Measurements from ENCODE around the gene CCDC88C. TPM values are rescaled to one million over a fixed set of nuclear protein-coding genes. Genes with fewer than 3 reads are reported as not detected.

The CCDC88C gene
- polyA plus RNA-seq, 3 donors: 4.7 to 7.6 (median 5.8) TPM

DNA sequence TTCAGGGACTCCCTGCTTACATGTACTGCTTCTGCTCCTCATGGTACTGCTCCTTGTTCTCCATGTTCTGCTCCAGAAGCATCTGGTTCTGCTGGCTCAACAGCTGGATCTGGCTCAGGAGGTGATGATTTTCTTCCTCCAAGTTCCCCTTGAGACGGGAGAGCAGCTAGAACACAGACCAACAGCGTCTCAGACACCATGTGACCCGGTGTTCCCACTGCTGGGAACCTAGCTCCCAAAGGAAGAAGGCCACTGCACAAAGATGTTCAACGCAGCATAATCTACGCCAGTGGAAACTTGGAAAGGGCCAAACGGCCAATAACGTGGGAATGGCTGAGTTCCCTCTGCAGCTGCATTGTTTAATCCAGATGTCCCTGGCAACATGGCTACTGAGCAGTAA, 123.5 kb downstream of the CCDC88C start:
- WGBS, 3 donors: 51 to 80% (median 62%) methylated on average over 7 of the region's 7 CpGs
- H3K27ac ChIP-seq (ENCODE audit: low read depth, low read length): no peak overlapping the region

DNA sequence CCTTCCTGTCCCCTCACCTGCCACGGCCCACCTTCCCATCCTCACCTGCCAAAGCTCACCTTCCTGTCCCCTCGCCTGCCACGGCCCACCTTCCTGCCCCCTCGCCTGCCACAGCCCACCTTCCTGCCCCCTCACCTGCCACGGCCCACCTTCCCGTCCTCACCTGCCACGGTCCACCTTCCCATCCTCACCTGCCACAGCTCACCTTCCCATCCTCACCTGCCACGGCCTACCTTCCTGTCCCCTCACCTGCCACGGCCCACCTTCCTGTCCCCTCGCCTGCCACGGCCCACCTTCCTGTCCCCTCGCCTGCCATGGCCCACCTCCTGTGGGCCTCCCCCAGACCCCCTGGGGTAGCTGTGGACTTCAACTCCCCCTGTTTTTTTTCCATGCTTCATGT, 124.3 kb downstream of the CCDC88C start:
- 47 to 66% (median 59%) methylated on average over 12 of the region's 12 CpGs for whole genome bisulfite sequencing, 3 donors
- no peak overlapping the region for H3K27ac ChIP-seq (ENCODE audit: low read depth, low read length)

DNA sequence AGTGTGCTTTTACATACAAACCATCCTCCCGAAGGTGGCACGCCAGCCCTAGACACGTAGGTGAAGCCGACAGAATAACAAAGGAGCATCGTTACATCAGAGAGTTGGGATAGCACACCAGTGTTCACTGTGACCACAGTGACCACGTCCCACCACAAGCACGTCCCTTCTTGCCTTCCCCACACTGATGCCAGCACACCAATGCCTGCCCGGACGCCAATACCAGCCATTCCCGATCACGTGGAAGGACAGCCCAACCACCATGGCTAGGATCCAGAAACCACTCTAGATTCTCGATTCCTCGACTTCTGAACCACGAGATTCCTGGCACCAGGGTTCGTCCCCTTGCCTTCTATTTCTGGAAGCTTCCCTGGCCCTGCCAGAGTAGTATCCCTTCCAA, 125.1 kb downstream of the CCDC88C start:
- H3K27ac ChIP-seq (ENCODE audit: low read depth, low read length): no peak overlapping the region
- WGBS, 3 donors: 86 to 90% (median 86%) methylated on average over 15 of the region's 15 CpGs

DNA sequence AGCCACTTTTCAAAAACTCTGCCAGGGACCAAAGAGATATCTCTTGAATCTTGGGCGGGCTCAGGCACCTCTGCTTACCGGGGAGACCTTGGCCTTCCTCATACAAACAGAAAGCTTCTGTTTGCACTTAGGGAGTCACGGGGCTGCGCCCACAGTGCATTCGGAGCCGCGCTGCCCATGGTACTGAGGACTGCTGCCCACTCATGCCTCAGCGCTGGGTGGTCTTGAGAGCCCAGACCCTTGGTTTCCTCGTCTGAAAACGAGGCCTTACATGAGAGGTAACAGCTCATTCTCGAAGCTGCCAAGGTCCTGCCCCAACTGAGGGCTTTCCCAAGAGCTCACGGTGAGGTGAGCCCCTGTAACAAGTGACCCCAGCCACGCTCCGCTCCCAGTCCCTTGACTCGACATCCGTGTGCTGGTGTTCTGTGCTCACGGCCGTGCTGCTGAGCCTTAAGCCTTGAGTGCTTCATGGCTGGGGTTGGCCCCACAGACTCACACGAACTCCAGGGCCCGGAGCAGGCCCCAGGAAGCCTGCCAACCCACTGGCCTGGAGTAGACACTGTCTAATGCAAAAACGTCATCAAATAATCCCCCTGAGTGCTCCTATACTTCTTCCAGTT, 125.7 kb downstream of the CCDC88C start:
- no peak overlapping the region for H3K27ac ChIP-seq (ENCODE audit: low read depth, low read length)
- 91 to 96% (median 93%) methylated on average over 21 of the region's 21 CpGs for WGBS, 3 donors

DNA sequence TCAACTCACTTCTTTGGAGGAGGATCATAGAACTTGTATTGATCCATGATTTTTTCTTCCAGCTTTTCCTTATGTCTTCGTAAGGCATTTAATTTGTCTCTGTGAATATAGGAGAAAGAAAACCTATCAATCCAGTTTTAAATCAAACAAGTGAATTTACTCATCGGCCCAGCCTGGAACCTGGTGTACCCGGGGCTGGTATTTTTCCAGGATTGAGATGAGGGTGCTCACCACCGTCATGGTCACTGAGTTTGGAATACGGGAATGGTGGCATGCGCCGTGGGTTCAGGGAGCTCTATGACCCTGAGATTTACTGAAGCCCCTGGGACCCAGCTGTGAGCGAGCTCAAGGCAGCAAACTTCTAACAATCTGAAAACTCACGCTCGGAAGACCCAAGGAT, 126.6 kb downstream of the CCDC88C start:
- 74 to 94% (median 93%) methylated on average over 10 of the region's 10 CpGs for WGBS, 3 donors
- H3K27ac ChIP-seq (ENCODE audit: low read depth, low read length): no peak overlapping the region

DNA sequence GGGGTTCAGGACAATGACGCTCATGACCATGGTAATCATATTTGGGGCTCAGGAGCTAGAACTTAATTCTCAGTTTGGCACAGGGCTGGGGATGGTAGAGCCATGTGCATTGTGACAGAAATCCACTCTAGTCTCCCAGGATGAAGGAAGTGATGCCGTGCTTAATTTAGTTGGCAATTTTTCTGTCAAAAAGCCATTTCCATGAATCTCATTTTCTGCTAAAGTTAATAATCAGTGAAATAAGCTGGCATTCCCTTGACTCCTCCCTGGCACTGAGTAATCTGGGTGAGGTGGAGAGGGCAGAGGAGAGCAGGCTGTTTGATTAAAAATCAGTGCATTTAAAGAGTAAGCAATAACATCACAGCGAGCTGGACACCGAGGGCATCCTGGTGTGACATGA, 128.2 kb downstream of the CCDC88C start:
- no peak overlapping the region for H3K27ac ChIP-seq (ENCODE audit: low read depth, low read length)
- WGBS, 3 donors: 87 to 93% (median 91%) methylated on average over 4 of the region's 4 CpGs

DNA sequence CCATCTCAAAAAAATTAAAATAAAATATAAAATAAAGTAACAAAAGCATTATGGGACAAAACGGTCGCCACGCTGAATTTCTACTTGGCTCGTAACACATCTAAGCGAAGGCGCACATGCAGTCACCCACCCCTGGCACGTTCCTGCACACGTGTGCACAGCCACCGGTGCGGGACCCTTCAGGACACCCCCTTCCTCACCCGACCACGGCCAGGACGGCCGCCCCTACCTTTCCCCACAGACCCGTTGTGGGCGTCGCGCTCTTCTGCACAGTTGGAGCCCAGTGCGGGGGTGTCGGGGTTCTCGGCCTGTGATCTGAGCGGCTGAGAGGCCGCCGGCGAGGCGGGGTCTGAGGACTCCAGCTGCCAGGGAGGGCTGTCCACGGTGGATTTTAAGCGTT, 128.7 kb downstream of the CCDC88C start:
- whole genome bisulfite sequencing, 3 donors: 93 to 94% (median 94%) methylated on average over 28 of the region's 28 CpGs

DNA sequence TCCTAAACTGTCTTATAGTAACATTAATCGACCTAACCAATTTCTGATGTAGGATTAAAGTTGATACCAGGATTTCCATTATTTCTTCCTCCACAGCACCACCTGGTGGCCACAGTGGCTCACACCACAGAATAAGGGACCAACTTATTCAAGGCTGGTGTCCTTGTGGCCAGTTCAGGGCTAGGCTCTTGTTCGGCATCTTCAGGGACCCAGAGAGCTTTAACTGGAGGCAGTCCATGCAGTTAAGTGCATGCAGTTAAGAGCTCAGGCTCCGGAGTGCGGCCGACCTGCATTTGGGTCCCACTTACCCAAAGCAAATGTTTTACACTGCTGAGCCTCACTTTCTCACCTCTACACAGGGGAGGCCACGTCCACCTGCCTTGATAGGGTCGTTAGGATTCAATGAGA, 131.1 kb downstream of the CCDC88C start:
- 36 to 53% (median 46%) methylated on average over 7 of the region's 7 CpGs for WGBS, 3 donors
- H3K27ac ChIP-seq (ENCODE audit: low read depth, low read length): no peak overlapping the region

More for the DNA sequence above, 128.7 kb downstream of the CCDC88C start:
- no peak overlapping the region for H3K27ac ChIP-seq (ENCODE audit: low read depth, low read length)

DNA sequence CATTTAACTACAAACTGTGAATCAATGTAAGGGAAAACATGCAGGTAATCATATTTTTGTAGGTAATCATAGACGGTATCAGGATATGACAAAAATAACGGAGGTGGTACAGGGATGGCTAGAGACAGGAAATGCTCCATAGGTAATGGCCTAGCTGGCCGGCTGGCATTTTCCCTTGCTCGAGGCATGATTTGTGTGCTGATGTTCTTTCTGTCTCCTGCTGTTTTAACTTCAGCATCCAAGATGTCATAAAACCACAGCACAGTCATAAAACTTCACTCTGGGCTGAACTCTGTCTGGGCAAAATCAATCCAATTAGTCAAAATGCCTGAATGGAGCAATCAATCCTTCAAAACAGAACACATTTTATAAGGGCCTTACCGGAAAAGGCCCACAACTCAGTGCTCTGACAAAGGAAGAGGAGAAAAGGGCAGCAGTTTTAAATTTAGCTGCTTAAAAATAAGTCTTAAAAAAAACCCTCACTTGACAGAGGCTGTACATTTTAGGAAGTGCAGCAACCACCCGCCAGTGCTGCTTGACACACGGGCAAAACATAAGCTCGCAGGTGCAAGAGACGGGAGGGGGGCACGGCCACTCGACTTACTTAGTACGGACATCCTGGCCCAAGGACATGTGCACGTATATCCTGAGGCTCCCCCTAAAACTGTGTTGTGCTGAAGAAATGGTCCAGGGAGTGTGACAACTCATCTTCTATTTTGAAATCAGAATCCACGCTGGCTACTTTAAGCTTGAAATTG, 132.7 kb downstream of the CCDC88C start:
- 83 to 86% (median 85%) methylated on average over 14 of the region's 14 CpGs for WGBS, 3 donors
- H3K27ac ChIP-seq (ENCODE audit: low read depth, low read length): no peak overlapping the region

DNA sequence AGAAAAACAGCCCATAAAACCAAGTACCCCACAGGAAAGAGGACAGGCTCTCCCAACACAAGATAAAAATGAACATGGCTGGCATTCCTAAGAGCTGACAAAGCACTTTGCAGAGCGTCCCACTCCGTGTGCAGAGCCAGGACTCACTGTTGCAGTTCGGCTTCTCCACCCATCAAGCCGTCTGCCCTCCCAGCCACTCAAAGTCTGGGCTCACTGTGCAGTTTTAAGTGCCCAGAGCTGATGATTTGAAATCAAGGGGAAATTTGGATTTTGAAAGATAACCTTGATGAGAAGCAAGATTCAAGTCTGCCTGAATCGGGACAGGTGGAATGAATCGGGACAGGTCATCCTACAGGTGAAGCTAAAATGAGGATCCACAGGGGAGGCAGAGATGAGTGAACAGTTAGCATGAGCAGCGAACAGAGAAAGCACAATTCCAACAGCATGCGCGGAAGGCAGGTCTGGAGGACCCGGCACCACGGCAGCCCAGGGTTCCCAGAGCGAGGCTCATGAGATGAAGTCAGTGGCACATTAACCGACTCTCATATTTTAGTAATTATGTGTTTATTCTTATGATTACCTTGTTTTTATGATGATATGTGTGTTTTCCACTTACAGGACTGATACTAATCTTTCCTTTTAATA, 133.4 kb downstream of the CCDC88C start:
- no peak overlapping the region for H3K27ac ChIP-seq (ENCODE audit: low read depth, low read length)
- 83 to 92% (median 85%) methylated on average over 13 of the region's 13 CpGs for WGBS, 3 donors

DNA sequence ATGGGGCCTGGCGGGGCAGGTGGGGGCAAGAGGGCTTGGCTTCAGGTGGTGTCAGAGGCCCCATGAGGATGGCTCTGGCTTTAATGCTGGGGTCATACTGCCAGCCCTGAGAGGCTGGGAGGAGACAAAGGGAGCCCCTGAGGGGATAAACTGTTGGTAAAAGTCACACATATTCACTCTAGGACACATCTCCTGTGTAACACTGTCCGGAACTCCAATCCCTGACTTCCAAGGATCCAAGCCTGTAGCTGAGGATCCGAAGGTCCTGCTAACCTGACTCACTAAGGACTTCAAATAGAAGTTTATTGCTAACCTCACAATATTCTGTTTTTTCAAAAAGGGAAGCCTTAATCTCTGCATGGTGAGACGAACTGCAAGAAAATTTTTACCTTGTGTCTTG, 134.0 kb downstream of the CCDC88C start:
- H3K27ac ChIP-seq (ENCODE audit: low read depth, low read length): no peak overlapping the region
- 88 to 96% (median 94%) methylated on average over 4 of the region's 4 CpGs for WGBS, 3 donors

DNA sequence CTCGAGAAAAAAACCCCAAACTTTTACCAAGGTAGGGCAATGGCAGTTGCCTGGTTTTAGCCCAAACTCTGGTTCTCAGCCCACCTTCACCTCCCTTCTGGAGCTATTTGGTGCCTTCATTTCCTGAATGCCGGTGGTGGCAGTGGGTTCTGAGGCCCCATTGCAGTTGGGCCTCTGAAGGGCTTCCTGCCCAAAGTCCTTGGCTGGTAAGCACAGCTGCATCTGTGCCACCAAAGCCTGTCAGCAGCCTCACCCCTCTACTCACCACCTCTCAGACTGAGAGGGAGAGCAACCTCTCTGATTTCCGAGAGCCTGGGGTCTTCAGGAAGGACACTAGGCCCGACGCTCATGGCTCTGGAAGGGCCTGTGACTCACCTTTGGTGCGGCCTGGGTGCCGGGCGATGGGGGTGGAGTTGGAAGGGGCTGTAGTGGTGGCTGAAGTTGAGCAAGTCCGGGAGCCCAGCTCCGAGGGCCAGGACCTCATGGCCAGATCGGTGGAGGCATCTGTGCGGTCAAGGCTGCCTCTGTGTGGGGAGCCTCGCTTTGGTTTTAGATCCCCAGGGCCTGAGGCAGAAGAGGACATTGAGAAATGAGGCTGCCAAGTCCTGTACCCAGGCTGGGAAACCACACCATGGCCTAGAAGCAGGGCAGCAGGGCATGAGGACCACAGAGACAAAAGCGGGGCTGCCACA, 134.5 kb downstream of the CCDC88C start:
- no peak overlapping the region for H3K27ac ChIP-seq (ENCODE audit: low read depth, low read length)
- 96 to 97% (median 97%) methylated on average over 14 of the region's 14 CpGs for WGBS, 3 donors

DNA sequence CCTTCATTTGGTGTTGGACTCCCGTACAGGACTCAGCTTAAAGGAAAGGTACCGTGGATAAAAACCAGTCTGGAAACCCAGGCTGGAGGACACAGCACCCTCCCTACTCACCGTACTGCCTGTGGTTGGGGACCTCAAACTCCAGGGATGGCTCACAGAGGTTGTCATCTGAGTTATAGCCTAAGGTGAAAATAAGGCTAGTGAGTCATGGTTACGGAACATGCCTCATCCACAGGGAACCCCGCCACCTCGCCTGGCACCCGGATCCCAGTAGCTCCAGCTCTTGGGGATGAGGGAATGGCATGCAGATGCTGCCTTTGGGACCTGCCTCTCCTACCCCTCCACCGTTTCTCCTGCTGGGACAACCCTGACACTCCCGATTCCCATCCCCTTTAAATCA, 136.3 kb downstream of the CCDC88C start:
- H3K27ac ChIP-seq (ENCODE audit: low read depth, low read length): no peak overlapping the region
- 96 to 97% (median 96%) methylated on average over 9 of the region's 9 CpGs for WGBS, 3 donors

DNA sequence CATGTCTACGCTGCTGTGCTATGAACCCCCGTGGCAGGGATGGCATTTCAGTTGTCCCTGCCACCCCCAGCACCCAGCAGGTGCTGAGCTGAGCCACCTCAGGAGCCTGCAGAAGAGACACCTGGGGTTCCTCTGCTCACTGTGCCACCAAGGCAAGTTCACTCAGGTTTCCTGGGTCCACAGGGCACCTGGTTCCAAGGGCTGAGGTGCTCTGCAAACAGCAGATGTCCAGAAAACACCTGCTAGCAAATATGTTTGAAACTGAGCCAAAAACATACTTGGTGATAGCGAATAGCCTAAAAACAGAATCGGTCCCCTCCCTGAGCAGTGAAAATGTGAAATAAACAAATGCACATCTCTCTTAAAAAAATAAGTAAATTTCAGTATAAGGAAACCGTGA, 137.5 kb downstream of the CCDC88C start:
- WGBS, 3 donors: 75 to 90% (median 79%) methylated on average over 5 of the region's 5 CpGs
- H3K27ac ChIP-seq (ENCODE audit: low read depth, low read length): no peak overlapping the region

DNA sequence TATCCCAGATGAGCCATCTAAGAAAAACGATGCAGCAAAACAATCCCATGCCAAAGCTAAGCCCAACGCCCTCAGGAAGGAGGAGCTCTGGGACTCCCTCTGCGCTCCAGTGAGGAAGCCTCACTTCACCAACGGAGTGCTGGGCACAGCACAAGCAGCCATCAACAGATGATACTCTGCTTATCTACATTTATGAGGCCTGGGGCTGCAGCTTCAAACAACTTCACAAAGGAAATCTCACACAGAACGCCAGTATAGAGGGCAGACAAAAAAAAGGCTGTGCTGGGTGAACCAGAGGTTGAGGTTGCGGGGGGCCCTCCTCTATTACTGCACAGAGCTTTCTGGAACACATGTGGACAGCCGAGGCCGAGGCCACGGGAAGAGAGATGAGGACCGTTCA, 138.3 kb downstream of the CCDC88C start:
- 88 to 91% (median 90%) methylated on average over 10 of the region's 10 CpGs for WGBS, 3 donors
- H3K27ac ChIP-seq (ENCODE audit: low read depth, low read length): no peak overlapping the region

DNA sequence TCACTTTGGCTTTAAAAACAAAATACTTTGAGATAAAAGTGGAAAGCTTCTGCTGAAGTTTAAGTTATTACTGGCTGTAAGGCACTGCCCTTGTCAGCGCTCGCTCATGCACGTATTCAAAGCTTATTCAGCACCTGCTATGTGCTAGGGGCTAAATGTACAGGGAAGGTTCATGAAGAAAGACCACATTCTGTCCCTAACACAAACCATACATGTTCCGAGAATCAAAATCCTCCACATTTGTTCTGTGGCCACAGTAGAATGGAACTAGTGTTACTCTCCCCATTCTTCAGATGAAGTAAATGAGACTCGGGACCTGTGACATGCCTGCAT, 139.3 kb downstream of the CCDC88C start:
- WGBS, 3 donors: 84 to 98% (median 96%) methylated on average over 5 of the region's 5 CpGs
- no peak overlapping the region for H3K27ac ChIP-seq (ENCODE audit: low read depth, low read length)

DNA sequence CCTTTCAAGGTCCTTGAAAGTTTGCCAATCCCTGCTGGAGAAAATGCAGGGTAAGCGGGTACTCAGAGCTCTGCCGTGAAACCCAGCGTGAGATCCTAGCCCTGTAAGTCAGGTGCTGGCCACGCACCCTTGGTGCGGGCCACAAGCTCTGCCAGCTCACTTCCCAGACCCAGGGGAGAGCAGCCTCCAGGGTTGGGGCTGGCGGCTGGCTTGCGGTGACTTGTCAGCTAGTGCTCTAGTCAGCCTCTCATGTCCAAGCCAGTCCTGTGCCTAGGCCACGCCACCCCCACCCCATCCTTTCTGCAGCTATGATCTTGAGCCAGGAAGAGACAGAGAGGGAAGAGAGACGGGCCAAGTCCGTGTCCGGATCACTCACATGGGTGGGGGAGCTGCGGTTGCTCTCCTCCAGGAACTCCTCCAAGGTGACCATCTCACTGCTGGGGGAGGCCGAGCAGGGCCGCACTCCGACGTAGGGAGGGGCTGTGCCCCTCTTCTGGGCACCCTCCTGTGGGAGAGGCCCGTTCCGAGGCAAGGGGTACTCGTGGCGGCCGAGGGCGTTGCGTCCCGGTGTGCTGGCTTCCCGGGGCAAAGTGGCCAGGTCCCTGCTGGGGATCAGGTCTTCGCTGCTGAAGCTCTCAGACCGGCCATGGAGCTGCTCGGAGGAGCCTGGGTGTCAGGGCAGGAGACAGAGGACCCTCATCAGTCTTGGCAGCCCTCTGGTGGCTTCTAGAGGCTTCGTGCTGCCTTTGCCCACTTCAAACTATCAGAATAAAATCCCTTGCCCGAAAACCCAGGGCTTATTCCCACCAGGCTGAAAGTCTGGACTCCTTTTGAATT, 139.9 kb downstream of the CCDC88C start:
- no peak overlapping the region for H3K27ac ChIP-seq (ENCODE audit: low read depth, low read length)
- 83 to 91% (median 87%) methylated on average over 29 to 30 of the region's 30 CpGs for WGBS, 3 donors

DNA sequence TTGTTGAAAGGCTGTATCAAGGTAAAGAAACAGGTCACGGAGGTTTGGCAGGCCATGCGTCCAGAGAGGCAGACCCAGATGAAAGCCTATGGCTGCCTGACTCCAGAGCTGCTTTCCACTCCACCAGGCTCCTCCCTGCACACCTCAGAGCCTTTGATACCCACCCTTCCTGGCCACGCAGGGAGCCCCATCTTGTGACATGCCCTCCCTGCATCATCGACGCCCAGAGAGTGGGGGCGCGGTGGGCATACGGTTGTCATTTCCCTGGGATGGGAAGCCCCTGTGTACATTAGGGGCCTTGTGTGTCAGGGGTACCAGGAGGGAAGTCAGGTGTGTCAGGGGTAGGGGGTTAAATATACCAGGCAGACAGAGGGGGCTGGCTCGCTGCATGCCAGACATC, 142.8 kb downstream of the CCDC88C start:
- no peak overlapping the region for H3K27ac ChIP-seq (ENCODE audit: low read depth, low read length)
- WGBS, 3 donors: 92 to 94% (median 93%) methylated on average over 9 of the region's 9 CpGs

Data from adipose tissue (tissue), 3 donors.